ENCODE results near the gene DYSF. TPM values are rescaled to one million over a fixed set of nuclear protein-coding genes. Genes with fewer than 3 reads are reported as not detected.

DYSF gene
- total and polyA plus RNA-seq, 7 donors = 38.3 to 208 (median 109) TPM

- H3K36me3 ChIP-seq (ENCODE audit: insufficient read depth in 1 of 2, low read depth in 1 of 2) = peaks cover 9 to 85% of the 10 kb centered on the region in 2 donors
- no peak overlapping the region for H3K4me3 ChIP-seq
- DNase-seq (no peak), ATAC-seq (no peak)
- TF ChIP-seq CTCF (IDR thresholded peaks at IDR 0.05) = no peak
- no peaks in the 10 kb centered on the region for H3K27me3 ChIP-seq (ENCODE audit: insufficient read depth in 3 of 3, low read length in 2 of 3)
- intact Hi-C loops (cut with DNase I) = no loop called here
- no peaks in the 10 kb centered on the region for H3K9me3 ChIP-seq
- 85 to 87% (median 86%) methylated on average over 18 of the region's 18 CpGs for WGBS, 3 donors
- H3K4me1 ChIP-seq = peaks cover 7% of the 10 kb centered on the region
- no peak overlapping the region for H3K27ac ChIP-seq
These were observed 209.5 kb downstream of the DYSF start for GRCh38 chr2:71662665-71663394.

GRCh38 chr2:71664161-71664560 lies 210.8 kb downstream of the DYSF start:
- peaks cover 12% of the 10 kb centered on the region for H3K4me1 ChIP-seq
- DNase-seq (no peak), ATAC-seq (no peak)
- intact Hi-C loops (cut with DNase I) = no loop called here
- H3K9me3 ChIP-seq = no peaks in the 10 kb centered on the region
- H3K36me3 ChIP-seq (ENCODE audit: insufficient read depth in 1 of 2, low read depth in 1 of 2) = peaks cover 4 to 86% of the 10 kb centered on the region in 2 donors
- no peak overlapping the region for H3K27ac ChIP-seq
- WGBS, 3 donors = 77 to 80% (median 78%) methylated on average over 11 of the region's 11 CpGs
- no peaks in the 10 kb centered on the region for H3K27me3 ChIP-seq (ENCODE audit: insufficient read depth in 3 of 3, low read length in 2 of 3)
- H3K4me3 ChIP-seq = no peak overlapping the region
- TF ChIP-seq CTCF (IDR thresholded peaks at IDR 0.05) = no peak

- H3K9me3 ChIP-seq = no peaks in the 10 kb centered on the region
- intact Hi-C loops (cut with DNase I) = no loop called here
- H3K36me3 ChIP-seq (ENCODE audit: insufficient read depth in 1 of 2, low read depth in 1 of 2) = peaks cover 0 to 85% of the 10 kb centered on the region in 2 donors
- peaks cover 20% of the 10 kb centered on the region for H3K4me1 ChIP-seq
- DNase-seq (peak; percentile 71 to 89), ATAC-seq (peak; percentile 88 to 91 (median 90))
- peak overlapping the region; percentile 72 for H3K27ac ChIP-seq
- WGBS, 3 donors = 78 to 81% (median 81%) methylated on average over 11 of the region's 11 CpGs
- H3K27me3 ChIP-seq (ENCODE audit: insufficient read depth in 3 of 3, low read length in 2 of 3) = no peaks in the 10 kb centered on the region
- H3K4me3 ChIP-seq = no peak overlapping the region
- no peak for TF ChIP-seq CTCF (IDR thresholded peaks at IDR 0.05)
These were observed 212.1 kb downstream of the DYSF start for GRCh38 chr2:71665168-71666093.

- intact Hi-C loops (cut with DNase I) = no loop called here
- Histone ChIP-seq H3K4me1 (peaks cover 20% of the 10 kb centered on the region), H3K36me3 (ENCODE audit: insufficient read depth in 1 of 2, low read depth in 1 of 2) (peaks cover 0 to 89% of the 10 kb centered on the region in 2 donors), H3K9me3 (no peaks in the 10 kb centered on the region), H3K27me3 (ENCODE audit: insufficient read depth in 3 of 3, low read length in 2 of 3) (no peaks in the 10 kb centered on the region), H3K4me3 (no peak overlapping the region), H3K27ac (peak overlapping the region; percentile 46)
- ATAC-seq = no peak
- WGBS, 3 donors = 69 to 93% (median 82%) methylated on average over 5 of the region's 5 CpGs
- TF ChIP-seq CTCF (IDR thresholded peaks at IDR 0.05) = no peak
- DNase-seq = no peak
These were observed 212.7 kb downstream of the DYSF start for GRCh38 chr2:71666094-71666474.

Measured in psoas muscle (tissue), 8 donors.